SH-SY5Y (cell line): ENCODE results near the gene GDPD4.

Experiments used
- GATA2 ChIP-seq: IDR thresholded peaks from 2 replicates; pipeline ENCODE4 v1.6.1; 2011; ENCODE audit warnings: mild to moderate bottlenecking, low read depth, low read length
- GATA3 ChIP-seq: IDR thresholded peaks from 2 replicates; pipeline ENCODE4 v1.6.1; 2011; ENCODE audit warnings: low read depth, mild to moderate bottlenecking, low read length, moderate library complexity

GRCh38 chr11:77200351-77201268 is 100.9 kb downstream of the GDPD4 start:
- no peak for TF ChIP-seq GATA3
- no peak for TF ChIP-seq GATA2
